Stimulated activated CD8-positive, alpha-beta memory T cell treated with anti-CD3 and anti-CD28 coated beads, Interleukin-15, amount 100 ng/mL, for 4 hours (primary cell): ENCODE measurements around the gene SERPINA5.
"Not testable (repeated sequence)": the region's sequence is repeated elsewhere in the genome, so short reads cannot be mapped to it uniquely, and the experiment has no call there.

Experiments
- DNase-seq, 2 donors: peaks; one replicate each; pipeline ENCODE4 v3.0.0-alpha.2; 2020; ENCODE audit warnings: low read depth in 2 of 2

Gene SERPINA5

DNA sequence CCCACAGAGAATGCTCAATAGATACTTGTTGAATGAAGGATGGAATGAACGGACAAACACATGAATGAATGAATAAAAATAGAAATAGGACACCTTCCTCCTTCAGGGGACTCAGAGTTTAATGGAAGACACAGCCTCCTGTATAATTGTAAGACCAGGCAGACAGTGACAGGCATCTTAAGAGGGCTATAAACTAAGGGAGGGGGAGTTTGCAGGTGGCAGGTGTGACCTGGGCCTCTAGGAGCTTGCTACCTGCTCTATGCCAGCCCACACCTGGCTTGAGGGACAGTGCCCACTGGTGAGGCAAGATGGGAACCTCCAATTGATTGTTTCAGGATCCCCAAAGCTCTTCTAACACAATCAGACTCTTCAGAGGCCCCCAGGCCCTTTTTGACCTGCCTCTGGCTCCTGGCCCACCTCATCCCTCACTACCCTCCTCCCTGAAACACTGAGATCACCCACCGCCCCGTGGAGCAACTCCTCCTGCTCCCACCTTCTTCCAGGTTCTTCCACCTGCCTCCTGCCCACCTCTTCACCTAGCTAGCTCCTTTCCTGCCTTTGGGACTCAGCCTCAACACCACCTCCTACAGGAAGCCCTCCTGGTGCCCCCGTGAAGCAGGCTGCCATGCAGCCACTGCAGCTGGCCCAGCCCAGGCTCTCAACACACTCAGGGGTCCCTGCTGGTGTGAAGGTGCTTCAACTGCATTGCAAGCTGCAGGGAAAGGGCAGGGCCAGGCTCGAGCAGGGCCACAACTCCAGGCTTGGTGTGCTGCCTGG lies 40.3 kb downstream of the SERPINA5 start:
- no peak for DNase-seq

DNA sequence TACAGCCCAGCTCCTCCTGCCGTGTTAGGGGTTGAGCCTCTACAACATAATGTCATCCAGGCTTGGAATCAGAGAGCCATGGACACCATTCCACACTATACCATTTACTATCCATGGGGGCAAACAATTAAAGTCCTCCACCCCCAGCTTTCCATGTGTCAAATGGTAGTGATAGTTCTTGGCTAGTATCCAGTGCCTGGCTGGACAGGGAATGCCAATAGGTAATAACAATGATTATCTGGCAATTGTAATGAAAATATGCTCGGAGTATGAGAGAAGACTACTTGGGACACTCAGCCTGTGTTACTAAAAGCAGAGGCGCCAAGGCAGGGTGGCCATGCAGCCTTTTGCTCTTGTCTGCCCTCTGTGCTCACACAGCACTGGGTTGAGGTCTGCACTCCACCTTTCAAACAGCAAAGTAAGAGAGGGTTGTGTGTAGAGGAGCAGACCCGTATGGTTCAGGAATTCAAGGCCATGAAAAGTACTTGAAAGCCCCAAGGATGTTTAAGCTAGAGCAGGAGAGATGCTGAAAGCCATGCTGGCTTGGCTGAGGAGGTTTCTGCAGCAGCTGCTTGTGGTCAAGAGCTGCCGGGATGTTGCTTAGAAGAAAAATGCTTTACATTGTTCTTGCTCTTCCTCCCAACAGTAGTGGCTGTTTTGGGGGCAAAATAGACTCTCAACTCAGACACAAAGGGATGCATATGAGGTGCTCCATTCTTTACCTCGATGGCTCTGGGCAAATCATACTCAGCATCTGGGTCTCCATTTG lies 41.6 kb downstream of the SERPINA5 start:
- DNase-seq, result no peak

DNA sequence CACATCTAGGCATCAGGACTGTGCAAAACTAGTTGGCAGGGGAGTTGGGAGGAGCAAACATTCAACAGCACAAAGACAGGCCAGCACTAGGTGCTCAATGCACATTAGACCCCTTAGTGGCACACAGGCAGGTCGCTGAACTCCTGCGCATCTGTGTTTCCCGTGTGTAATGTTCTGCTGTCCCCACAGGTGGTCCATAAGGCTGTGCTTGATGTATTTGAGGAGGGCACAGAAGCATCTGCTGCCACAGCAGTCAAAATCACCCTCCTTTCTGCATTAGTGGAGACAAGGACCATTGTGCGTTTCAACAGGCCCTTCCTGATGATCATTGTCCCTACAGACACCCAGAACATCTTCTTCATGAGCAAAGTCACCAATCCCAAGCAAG lies 42.2 kb downstream of the SERPINA5 start:
- DNase-seq, result no peak

DNA sequence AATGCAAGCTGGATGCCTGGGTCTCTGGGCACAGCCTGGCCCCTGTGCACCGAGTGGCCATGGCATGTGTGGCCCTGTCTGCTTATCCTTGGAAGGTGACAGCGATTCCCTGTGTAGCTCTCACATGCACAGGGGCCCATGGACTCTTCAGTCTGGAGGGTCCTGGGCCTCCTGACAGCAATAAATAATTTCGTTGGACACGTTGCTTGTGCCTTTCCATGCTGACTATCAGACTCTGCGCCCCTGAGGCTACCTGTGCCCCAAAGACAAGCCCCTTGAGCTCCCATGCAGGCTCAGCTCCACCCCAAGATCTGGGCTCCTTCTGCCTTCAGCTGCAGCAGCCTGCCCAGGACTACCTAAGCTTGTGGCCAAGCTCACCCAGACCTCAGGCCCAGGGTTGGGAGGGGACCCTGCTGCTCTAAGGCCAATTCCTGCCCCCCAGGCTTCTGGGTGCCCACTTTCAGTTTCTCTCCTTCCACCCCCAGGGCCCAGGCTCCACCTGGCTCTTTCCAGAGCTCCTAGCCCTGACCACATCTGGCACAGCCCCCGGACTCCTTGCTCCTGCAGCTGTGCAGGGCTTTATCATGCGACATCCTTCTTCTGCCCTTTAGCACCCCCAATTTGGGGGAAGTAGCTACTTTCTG lies 42.8 kb downstream of the SERPINA5 start:
- no peak for DNase-seq

DNA sequence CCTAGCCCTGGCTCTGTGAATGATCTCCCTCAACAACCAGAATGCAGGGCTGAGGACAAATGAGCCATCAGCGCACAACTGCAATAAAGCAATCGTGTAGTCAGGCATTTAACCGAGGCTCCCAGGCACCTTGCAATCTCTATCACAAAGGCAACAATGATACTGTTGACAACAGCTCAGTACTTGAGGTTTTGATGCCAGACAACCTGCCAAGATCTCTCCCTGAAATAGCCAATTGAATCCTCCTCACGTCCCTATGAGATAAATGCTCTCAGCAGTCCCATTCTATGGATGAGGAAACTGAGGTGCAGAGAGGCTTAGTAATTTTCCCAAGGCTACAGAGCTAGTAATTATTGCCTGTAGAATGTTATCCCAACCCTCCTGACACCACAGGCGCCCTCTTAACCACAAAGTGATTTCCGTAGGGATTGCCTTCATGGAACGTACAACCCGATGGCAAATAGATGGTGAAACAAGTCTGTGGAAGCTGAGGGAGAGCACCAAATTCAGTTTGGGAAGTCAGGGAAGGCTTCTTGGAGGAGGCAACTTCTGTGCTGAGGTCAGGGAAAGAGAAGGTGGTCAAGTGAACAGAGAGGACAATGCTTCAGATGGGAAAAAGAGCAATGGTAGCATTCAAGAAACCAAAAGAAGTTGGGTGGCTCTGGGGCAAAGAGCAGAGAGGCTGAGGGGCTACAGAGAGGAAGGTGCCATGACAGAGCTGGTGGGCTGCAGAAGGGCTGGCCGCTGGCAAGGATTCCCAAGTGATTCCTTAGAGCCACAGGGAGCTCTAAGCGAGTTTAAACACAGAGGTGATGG lies 43.5 kb downstream of the SERPINA5 start:
- DNase-seq, result no peak

DNA sequence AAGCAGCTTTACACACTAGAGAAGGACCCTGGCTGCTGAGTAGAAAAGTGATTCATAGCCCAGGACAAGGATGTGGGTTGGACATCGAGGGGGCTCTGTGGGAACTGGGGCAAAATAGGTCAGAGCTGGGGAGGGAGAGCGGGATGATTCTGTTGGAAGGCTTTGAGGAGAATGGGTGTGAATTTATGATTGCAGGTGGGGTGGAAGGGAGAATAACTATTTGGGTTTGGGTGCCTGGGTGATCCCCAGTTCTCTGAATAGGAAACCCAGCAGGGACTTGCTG lies 44.1 kb downstream of the SERPINA5 start:
- DNase-seq, result no peak

DNA sequence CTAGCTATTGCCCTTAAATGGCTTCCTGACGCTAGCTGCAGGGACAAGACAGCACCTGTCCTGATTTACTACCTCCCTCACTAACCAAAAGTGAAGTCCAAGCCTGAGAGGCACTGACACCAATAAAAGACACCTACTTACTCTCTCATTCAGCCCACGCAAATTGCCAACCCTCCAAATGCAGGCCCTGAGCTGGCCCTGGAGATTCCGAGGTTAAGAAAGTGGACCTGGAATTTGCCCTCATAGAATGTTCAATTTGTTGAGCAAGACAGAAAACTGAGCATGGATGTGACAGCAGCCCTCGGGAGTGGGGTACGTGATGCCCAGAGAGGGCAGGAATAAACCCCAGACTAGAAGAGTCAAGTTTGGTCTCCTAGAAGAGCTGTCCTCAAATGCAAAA lies 47.4 kb downstream of the SERPINA5 start:
- DNase-seq, result no peak

DNA sequence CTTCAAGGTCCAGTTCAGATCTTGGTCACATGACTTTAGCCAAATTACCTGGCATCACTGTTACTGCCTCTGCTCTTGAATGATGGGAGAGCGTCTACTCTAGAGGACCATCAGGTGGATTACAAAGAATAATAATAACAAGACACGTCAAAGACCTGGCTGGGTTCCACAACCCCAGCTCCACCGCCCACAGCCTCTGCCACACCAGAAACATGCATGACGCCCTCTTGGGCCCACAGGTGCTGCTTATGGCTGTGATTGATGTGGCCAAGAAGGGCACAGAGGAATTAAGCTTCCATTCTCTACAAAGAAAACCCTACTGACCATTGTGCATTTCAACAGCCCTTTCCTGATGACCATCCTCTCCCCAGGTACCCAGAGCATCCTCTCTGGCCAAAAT lies 49.2 kb downstream of the SERPINA5 start:
- DNase-seq, result no peak

DNA sequence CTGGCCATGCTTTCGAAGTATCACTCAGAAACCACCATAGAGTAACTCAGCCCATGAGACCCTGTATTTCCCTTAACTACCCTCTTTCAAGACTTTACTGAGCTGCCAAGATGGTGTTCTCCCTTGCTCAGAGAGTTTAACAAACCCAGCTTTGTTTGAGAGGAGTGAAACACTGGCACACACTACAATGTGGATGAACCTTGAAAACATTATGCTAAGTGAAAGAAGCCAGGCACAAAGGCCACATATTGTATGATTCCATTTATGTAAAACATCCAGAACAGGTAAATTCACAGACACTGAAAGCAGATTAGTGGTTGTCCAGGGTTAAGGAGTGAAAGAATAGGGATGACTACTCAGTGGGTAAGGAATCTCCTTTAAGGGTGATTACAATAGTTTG lies 49.8 kb downstream of the SERPINA5 start:
- DNase-seq, result no peak

DNA sequence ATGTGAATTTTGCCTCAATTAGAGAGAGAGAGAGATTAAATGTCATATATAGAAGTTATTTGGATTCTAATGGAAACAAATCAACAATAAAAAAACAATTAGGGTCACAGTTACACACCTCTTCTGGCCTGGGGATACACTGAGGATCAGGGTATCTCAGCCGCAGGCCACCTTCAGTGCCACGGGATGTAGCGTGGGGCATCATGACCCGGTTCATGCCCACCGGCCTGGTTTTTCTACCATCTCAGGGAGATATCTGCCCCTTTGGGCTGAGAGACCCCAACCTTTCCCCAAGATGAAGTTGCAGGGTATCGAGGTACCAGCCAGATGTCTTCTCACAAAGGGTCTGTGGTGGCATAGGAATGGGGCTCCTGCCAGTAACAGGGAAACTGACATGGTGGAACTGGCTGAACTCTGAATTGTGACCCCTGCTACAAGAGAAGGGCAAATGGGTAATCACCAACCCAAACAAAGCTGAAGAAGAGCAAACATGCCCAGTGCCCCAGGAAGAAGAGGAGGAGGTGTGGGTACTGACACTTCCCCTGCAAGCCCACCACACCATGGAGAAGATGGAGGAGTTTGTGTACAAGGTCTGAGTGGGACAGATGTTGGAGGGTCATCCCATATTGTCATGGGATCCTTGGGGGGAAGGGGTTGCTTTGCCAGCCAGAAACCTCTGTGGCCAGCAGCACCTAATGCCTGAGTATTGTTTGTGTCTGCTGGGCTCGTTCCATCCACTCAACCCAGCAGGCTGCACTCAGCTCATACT lies 50.5 kb downstream of the SERPINA5 start:
- no peak for DNase-seq

DNA sequence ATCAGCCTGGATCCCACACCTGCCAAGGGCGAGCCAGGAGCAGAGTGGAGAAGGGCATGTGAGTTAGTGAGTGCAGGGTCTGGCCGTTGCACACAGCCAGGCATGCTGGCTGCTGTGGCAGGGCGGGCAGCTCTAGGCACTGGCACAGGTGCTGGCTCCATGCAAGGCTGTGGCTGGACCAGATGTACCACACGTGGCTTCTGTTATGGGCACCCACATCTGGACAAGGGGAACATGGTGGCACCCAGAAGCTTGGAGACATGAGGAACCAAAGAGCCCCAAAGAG lies 51.0 kb downstream of the SERPINA5 start:
- no peak for DNase-seq

DNA sequence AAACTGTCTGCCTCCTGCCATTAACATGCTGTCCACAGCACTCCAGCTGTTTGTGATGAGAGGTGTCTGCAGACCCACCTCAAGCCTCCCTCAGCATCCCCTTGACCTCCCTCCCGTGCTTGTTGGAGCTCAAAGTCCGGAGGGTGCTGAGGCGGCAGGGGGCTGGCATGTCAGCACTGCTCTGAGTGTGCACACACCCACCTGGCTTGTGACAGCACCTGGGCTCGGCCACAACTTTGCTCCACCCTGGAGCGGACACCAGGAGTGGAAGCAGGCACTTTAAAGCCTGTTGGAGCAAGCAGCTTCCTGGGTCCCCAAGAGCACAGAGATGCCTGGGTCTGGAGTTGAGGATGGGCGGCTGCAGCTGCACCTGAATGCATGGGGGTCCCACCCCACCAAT lies 51.9 kb downstream of the SERPINA5 start:
- no peak for DNase-seq

DNA sequence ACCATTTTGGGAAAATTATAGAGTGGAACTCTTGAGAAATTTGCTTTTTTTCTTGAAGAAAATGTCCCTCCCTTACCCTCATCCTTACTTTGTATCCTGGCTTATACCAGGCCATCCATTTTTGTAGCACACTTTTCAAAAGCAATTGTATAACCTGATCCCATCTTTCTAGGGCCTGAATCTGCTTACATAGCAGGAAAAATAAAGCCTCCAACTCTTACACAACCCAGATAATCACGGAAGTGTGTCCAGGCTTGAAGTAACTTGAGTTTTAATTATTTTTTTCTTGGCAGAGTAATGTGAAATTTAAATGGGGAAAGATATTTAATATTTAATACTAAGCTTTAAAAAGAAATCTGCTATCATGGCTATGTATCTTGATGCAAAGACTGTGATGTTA lies 53.9 kb downstream of the SERPINA5 start:
- DNase-seq, result no peak

DNA sequence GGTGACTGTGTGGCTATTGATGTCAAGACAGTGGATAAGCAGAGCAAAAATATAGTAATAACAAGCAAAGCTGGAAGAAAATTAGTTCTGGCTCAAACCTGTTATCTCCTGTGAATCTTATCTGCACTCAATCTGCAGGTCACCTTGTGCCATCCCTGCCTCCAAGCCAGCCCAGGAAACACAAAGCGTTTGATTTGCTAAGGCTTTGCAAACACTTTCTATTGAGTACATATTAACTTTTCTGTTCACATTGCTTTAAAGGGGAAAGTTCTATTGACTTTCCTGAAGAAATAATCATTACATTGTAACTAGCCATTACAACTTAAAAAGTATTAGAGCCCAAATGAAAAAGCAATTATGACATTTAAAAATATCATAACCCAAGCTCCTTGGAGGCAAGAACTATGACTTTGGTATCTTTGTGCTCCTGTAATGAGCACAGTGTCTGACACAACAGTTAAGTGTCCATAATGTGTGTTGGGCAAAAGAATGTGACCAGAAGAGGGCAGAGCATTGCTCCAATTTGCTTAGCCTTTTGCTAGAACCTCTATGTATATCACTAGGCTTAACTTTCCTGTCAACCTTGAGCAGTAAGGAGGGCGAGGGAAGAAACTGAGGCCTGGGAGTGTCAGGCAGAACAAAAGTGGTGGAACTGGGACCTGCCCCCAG lies 55.7 kb downstream of the SERPINA5 start:
- DNase-seq, result no peak

DNA sequence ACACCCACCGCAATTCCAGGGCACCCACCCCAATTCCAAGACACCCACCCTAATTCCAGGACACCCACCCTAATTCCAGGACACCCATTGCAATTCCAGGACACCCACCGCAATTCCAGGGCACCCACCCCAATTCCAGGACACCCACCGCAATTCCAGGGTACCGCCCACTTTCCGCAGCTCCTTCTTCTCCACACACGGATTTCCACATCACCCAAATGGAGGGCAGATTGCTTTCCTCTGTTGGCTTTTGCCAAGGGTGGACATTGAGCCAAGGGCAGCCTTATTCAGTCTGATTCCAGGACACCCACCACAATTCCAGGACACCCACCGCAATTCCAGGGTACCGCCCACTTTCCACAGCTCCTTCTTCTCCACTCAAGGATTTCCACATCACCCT lies 56.6 kb downstream of the SERPINA5 start:
- DNase-seq, result not testable (repeated sequence)

DNA sequence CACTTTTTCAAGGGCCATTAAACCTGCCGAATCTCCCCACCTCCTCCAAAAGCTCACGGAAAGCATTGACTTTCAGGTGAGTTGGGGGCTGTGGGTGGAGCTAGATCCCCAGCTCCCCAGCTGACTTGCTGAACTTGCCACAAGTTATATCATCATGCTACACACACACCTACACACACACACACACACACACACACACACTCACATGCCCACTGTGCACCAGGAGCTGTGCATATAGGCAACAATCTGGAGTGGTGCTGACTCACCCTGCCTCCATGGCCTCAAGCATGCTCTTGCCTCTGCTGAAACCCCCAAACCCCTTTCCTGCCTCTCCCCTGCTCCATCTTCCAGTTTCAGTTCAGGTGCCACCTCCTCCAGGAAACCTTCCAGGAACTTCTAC lies 57.1 kb downstream of the SERPINA5 start:
- no peak for DNase-seq

DNA sequence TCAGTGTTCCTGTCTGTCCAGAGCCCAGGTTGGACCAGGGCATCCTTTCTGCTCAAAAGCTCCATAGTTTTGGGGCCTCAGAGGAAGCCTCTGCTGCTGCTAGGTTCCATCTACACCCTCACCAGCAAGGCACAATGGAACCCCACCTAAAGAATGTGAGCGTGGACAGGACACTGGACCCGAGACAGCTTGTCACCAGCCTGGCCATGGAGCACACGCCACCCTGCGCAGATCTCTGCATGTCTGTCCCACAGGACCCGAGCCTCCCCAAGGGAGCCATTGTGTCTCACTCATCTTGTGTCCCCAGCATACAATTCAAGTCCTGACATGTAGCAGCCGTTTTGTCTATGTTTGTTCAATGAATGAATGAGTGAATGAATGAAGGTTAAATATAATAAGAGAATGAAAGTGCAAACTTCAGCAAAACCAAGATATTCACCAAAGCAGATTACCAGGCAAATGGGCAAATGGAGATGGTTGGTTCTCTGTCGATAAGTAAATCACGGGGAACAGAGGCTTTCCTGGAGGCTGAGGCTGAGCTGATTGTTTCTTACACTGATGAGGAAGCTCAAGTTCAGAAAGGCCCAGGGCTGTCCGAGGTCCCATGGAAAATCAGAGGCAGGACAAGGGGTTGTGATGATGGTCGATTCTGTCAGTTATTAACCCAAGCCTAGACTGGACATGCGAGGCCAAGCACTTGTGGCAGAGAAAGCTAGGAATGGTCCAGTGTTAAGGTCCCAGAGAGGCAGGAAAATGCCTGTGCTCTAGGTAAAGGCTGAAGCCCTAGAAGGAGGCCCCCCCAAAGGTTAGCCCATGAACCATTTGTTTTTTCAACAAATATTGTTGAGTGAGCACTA lies 58.0 kb downstream of the SERPINA5 start:
- no peak for DNase-seq

DNA sequence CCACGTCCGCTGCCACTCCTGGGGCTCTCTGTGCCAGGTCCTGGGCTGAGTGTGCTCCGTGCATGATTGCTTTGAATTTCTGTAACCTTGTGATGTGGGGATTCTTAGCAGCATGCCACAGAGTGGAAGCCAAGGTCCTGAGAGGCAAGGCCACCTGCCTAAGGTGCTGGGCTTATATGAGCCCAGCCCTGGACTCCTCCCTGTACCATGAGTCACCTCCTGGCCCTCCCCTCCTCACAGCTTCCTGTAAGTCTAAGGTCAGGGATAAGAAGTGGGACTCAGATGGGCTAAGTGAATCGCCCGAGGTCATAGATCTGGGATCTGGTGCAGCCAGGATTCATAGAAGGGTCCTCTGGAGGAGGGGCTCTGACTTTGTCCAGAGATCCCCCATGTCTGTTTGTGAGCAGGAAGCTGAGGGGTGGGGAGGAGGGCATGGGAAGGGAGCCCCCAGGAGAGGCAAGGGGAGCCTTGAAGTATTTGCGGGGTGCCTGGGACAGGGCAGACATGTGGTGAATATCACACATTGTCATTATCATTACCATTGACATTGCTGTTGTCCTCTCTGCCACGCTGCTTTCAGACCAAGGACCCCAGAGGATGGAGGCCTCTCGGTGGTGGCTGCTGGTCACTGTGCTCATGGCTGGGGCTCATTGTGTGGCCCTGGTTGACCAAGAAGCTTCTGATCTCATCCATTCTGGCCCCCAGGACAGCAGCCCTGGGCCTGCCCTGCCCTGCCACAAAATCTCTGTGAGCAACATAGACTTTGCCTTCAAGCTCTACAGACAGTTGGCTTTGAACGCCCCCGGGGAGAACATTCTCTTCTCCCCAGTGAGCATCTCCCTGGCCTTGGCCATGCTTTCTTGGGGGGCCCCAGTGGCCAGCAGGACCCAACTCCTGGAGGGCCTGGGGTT lies 59.8 kb downstream of the SERPINA5 start:
- DNase-seq, result no peak

DNA sequence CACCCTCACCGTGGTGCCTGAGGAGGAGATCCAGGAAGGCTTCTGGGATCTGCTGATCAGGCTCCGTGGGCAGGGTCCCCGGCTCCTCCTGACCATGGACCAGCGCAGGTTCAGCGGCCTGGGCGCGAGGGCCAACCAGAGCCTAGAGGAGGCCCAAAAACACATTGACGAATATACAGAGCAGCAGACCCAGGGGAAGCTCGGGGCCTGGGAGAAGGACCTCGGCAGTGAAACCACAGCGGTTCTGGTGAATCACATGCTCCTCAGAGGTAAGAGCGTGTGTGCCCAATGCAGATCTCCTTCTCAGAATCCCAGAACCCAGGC lies 60.4 kb downstream of the SERPINA5 start:
- DNase-seq, result no peak
